Measurements from ENCODE around the gene TMEM44. TPM values are rescaled to one million over a fixed set of nuclear protein-coding genes. Genes with fewer than 3 reads are reported as not detected.
A peak's percentile ranks its signal among the peaks of the same experiment; 100 is the strongest.

Gene TMEM44
- total RNA-seq, 2 donors from 2014 or later: 0.87 to 0.94 TPM

DNA sequence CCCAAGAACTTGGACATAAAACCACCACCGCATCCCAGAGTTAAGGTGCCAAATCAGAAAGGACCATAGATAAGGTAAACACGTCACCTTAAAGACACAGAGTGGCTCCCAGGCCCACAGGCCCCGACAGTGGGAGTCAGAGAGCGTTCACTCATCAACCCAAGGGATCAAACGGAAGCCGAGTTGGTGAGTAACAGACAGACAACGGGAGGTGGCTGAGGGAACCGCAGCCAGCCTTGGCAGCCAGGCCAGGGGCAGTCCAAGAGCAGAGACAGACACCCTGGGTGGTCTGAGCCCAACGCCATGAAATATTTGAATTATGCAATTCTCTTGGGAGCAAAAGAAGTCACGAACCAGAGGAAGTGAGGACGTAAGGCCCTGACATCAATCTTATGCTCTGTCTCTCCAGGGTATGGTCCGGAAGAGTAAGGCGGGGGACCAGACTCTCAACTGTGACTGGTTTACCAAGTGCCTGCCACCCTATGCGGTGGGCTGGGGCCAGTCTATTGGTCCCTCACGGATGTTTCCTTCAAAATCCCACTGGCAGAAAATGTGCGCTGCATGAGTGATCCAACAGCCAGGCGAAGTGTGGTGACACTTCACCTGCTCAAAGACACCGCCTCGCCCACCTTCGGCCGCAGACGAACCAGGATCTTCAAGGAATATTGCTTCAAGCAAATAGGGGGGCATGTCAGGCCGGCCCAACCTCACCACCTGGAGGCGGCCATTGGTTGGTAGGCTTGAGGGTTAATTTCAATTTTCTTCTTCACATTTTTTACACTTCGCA, 34.3 kb downstream of the TMEM44 start:
- ATAC-seq (no peak), DNase-seq (no peak)
- no peaks in the 10 kb centered on the region for H3K9me3 ChIP-seq (ENCODE audit: control insufficient read depth, low read length, poor library complexity, severe bottlenecking)
- no peaks in the 10 kb centered on the region for H3K27me3 Mint-ChIP-seq
- H3K4me1 Mint-ChIP-seq: peaks cover 3% of the 10 kb centered on the region
- no peaks in the 10 kb centered on the region for H3K36me3 Mint-ChIP-seq (ENCODE audit: low read depth)
- no peak overlapping the region for H3K4me3 Mint-ChIP-seq
- H3K27ac Mint-ChIP-seq: no peak overlapping the region

GRCh38 chr3:194596906-194597305, 36.3 kb downstream of the TMEM44 start:
- no peaks in the 10 kb centered on the region for H3K36me3 Mint-ChIP-seq (ENCODE audit: low read depth)
- H3K27ac Mint-ChIP-seq: no peak overlapping the region
- DNase-seq (no peak), ATAC-seq (no peak)
- H3K27me3 Mint-ChIP-seq: no peaks in the 10 kb centered on the region
- H3K4me3 Mint-ChIP-seq: no peak overlapping the region
- H3K9me3 ChIP-seq (ENCODE audit: control insufficient read depth, low read length, poor library complexity, severe bottlenecking): no peaks in the 10 kb centered on the region
- H3K4me1 Mint-ChIP-seq: peaks cover 3% of the 10 kb centered on the region

GRCh38 chr3:194592798-194593752, 40.1 kb downstream of the TMEM44 start:
- Mint-ChIP-seq H3K4me3 (no peak overlapping the region), H3K4me1 (peaks cover 3% of the 10 kb centered on the region), H3K36me3 (ENCODE audit: low read depth) (no peaks in the 10 kb centered on the region), H3K27ac (no peak overlapping the region), H3K27me3 (no peaks in the 10 kb centered on the region)
- ATAC-seq: no peak
- no peak for DNase-seq
- no peaks in the 10 kb centered on the region for H3K9me3 ChIP-seq (ENCODE audit: control insufficient read depth, low read length, poor library complexity, severe bottlenecking)

GRCh38 chr3:194588741-194589140, 44.5 kb downstream of the TMEM44 start:
- Mint-ChIP-seq H3K27ac (no peak overlapping the region), H3K4me3 (no peak overlapping the region), H3K27me3 (no peaks in the 10 kb centered on the region), H3K4me1 (peaks cover 12% of the 10 kb centered on the region), H3K36me3 (ENCODE audit: low read depth) (no peaks in the 10 kb centered on the region)
- ATAC-seq: no peak
- DNase-seq: no peak
- H3K9me3 ChIP-seq (ENCODE audit: control insufficient read depth, low read length, poor library complexity, severe bottlenecking): no peaks in the 10 kb centered on the region

- Mint-ChIP-seq H3K4me1 (peaks cover 12% of the 10 kb centered on the region), H3K27ac (no peak overlapping the region), H3K36me3 (ENCODE audit: low read depth) (no peaks in the 10 kb centered on the region), H3K27me3 (no peaks in the 10 kb centered on the region), H3K4me3 (no peak overlapping the region)
- ATAC-seq: no peak
- DNase-seq: no peak
- H3K9me3 ChIP-seq (ENCODE audit: control insufficient read depth, low read length, poor library complexity, severe bottlenecking): no peaks in the 10 kb centered on the region
Measured at GRCh38 chr3:194588236-194588635, 45.0 kb downstream of the TMEM44 start.

- Mint-ChIP-seq H3K36me3 (ENCODE audit: low read depth) (no peaks in the 10 kb centered on the region), H3K4me3 (no peak overlapping the region), H3K4me1 (peaks cover 12% of the 10 kb centered on the region), H3K27me3 (no peaks in the 10 kb centered on the region), H3K27ac (no peak overlapping the region)
- no peak for DNase-seq
- no peak for ATAC-seq
- H3K9me3 ChIP-seq (ENCODE audit: control insufficient read depth, low read length, poor library complexity, severe bottlenecking): no peaks in the 10 kb centered on the region
Measured at GRCh38 chr3:194587438-194587931, 45.7 kb downstream of the TMEM44 start.

DNA sequence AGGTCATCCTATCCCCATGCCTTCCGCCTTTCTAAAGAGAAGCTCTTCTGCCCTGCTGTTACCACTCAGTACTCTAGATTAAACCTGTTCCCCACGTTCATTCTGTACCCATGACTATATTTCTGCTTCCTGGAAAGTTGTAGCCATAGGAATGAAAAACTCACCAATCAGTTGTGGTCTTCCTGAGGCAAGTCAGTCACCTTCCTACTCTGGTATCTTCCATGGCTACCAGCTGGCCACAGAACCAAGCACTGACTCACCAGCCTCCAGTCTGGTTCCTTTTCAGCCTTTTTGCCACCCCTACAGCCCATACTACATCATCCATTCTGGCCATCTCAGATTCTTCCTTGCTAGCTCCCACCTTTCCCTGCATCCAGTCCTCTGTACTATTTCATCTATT, 46.4 kb downstream of the TMEM44 start:
- Mint-ChIP-seq H3K4me1 (peaks cover 12% of the 10 kb centered on the region), H3K36me3 (ENCODE audit: low read depth) (no peaks in the 10 kb centered on the region), H3K27ac (no peak overlapping the region), H3K27me3 (no peaks in the 10 kb centered on the region), H3K4me3 (no peak overlapping the region)
- DNase-seq: no peak
- ATAC-seq: no peak
- H3K9me3 ChIP-seq (ENCODE audit: control insufficient read depth, low read length, poor library complexity, severe bottlenecking): no peaks in the 10 kb centered on the region

DNA sequence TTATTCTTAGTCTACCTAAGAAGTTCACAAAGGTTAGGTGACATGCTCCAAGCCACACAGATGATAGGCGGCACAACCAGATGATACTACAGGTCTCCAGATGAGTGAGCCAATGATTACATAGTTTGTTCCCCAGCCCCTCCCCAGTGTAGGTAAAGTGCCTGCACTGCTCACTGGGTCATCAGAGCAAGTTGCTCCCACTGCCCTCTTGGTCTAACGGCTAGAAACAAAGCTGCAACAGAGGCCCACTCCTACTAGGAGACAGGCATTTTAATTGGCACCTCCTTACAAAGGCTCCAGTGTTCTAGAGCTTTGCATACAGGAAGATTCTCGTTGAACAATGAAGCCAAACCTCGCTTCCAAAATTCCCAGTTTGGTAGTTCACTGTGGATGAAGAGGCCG, 47.3 kb downstream of the TMEM44 start:
- H3K27me3 Mint-ChIP-seq: no peaks in the 10 kb centered on the region
- H3K4me3 Mint-ChIP-seq: peak overlapping the region; percentile 15
- H3K27ac Mint-ChIP-seq: no peak overlapping the region
- no peaks in the 10 kb centered on the region for H3K9me3 ChIP-seq (ENCODE audit: control insufficient read depth, low read length, poor library complexity, severe bottlenecking)
- H3K36me3 Mint-ChIP-seq (ENCODE audit: low read depth): no peaks in the 10 kb centered on the region
- DNase-seq (no peak), ATAC-seq (no peak)
- peaks cover 12% of the 10 kb centered on the region for H3K4me1 Mint-ChIP-seq

GRCh38 chr3:194584866-194585265, 48.4 kb downstream of the TMEM44 start:
- no peak for ATAC-seq
- H3K9me3 ChIP-seq (ENCODE audit: control insufficient read depth, low read length, poor library complexity, severe bottlenecking): no peaks in the 10 kb centered on the region
- H3K4me1 Mint-ChIP-seq: peaks cover 12% of the 10 kb centered on the region
- H3K27ac Mint-ChIP-seq: peak overlapping the region; percentile 92
- no peaks in the 10 kb centered on the region for H3K36me3 Mint-ChIP-seq (ENCODE audit: low read depth)
- DNase-seq: no peak
- peak overlapping the region; percentile 63 for H3K4me3 Mint-ChIP-seq
- H3K27me3 Mint-ChIP-seq: no peaks in the 10 kb centered on the region

GRCh38 chr3:194584320-194584776, 48.9 kb downstream of the TMEM44 start:
- DNase-seq: no peak
- no peak for ATAC-seq
- Mint-ChIP-seq H3K4me3 (peak overlapping the region; percentile 94), H3K36me3 (ENCODE audit: low read depth) (no peaks in the 10 kb centered on the region), H3K27me3 (no peaks in the 10 kb centered on the region), H3K27ac (peak overlapping the region; percentile 92), H3K4me1 (peaks cover 12% of the 10 kb centered on the region)
- H3K9me3 ChIP-seq (ENCODE audit: control insufficient read depth, low read length, poor library complexity, severe bottlenecking): no peaks in the 10 kb centered on the region

DNA sequence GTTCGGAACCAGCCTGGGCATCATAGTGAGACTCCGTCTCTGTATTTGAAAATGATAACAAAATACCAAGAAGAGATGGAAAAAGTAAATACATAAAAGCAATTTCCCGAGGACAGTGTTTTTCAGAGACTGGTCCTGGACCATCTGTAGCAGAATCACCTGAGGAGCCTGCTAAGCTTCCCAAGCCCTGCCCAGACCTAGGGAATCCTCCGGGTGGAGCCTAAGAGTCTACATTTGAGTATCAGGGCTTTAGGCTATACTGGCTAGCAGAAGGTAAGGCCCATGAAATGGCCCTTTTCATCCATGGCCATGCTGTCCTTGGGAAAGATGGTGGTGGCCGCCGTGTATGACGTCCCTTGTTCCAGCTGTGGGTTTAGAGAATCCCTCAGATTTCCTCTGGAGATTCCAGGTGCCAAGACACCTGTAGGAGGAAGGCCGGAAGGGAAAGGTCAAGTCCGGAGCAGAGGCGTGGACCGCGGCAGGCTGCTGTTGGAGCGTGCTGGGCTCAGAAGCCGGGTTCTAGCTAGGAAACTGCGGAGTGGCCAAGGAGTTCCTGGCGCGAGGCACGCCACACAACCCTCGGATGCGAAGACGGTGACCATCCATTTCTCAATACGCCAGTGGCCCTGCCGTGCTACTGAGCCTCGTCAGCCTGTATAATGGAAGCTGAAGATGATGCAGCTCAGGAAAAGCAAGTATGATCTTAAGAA, 50.9 kb downstream of the TMEM44 start:
- H3K4me3 Mint-ChIP-seq: peak overlapping the region; percentile 73
- ATAC-seq: no peak
- H3K36me3 Mint-ChIP-seq (ENCODE audit: low read depth): no peaks in the 10 kb centered on the region
- no peak overlapping the region for H3K27ac Mint-ChIP-seq
- H3K4me1 Mint-ChIP-seq: peaks cover 12% of the 10 kb centered on the region
- no peaks in the 10 kb centered on the region for H3K27me3 Mint-ChIP-seq
- no peak for DNase-seq
- no peaks in the 10 kb centered on the region for H3K9me3 ChIP-seq (ENCODE audit: control insufficient read depth, low read length, poor library complexity, severe bottlenecking)

DNA sequence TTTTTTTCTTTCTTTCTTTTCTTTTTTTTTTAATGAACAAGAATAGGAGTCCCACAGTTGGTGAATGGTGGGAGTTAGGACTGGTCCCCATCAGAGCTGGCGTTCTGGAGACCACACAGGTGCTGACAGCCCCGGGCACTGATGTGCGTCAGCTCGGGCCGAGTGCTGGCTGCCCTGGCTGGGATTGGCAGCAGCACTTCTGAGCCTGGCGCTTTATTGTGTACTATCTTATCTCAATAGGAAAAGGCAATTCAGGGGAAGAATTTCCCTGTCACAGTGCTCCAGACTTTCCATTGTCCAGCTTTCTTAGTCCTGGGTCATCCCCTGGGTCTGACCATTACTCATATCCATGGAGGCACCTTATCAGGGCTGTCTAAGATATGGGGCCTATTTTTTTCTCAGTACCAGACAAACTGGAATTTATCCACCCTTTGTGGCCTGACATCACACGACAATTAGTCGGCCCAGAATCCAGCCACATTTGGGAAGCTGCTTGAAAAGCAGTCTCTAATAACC, 54.1 kb downstream of the TMEM44 start:
- Mint-ChIP-seq H3K36me3 (ENCODE audit: low read depth) (no peaks in the 10 kb centered on the region), H3K27me3 (no peaks in the 10 kb centered on the region), H3K4me1 (peaks cover 6% of the 10 kb centered on the region), H3K27ac (no peak overlapping the region), H3K4me3 (no peak overlapping the region)
- H3K9me3 ChIP-seq (ENCODE audit: control insufficient read depth, low read length, poor library complexity, severe bottlenecking): no peaks in the 10 kb centered on the region
- DNase-seq (no peak), ATAC-seq (no peak)

Measured in T-helper 17 cell (primary cell).